22Rv1 (cell line): ENCODE results near the gene CHST13.
"Not testable (repeated sequence)": the region's sequence is repeated elsewhere in the genome, so short reads cannot be mapped to it uniquely, and the experiment has no call there.

Experiments
- H3K27ac ChIP-seq: fragments of 450-650 bp; 2 replicates; pipeline ENCODE4 v1.5.1; 2017
- CTCF ChIP-seq: fragments of 450-650 bp; IDR thresholded peaks from 2 replicates; pipeline ENCODE4 v1.5.1; 2017; ENCODE audit warnings: mild to moderate bottlenecking
- ZFX ChIP-seq: fragments of 450-650 bp; IDR thresholded peaks from 2 replicates; pipeline ENCODE4 v1.6.1; 2017; ENCODE audit warnings: antibody characterized with exemption, borderline replicate concordance

CHST13 gene

GRCh38 chr3:126528419-126528799 is 4.5 kb downstream of the CHST13 start:
- H3K27ac ChIP-seq = no peak overlapping the region
- no peak for TF ChIP-seq ZFX
- TF ChIP-seq CTCF = no peak

GRCh38 chr3:126528800-126529541 is 5.0 kb downstream of the CHST13 start:
- no peak for TF ChIP-seq CTCF
- H3K27ac ChIP-seq = no peak overlapping the region

GRCh38 chr3:126529585-126530170 is 5.7 kb downstream of the CHST13 start:
- H3K27ac ChIP-seq = no peak overlapping the region
- TF ChIP-seq CTCF = no peak
- TF ChIP-seq ZFX = no peak

- TF ChIP-seq ZFX (no peak), CTCF (no peak)
- H3K27ac ChIP-seq = no peak overlapping the region
Measured at GRCh38 chr3:126530171-126531050, 6.5 kb downstream of the CHST13 start.

- TF ChIP-seq CTCF = no peak
- no peak for TF ChIP-seq ZFX
- H3K27ac ChIP-seq = no peak overlapping the region
Measured at GRCh38 chr3:126531051-126531330, 7.0 kb downstream of the CHST13 start.

GRCh38 chr3:126533506-126533905 is 9.6 kb downstream of the CHST13 start:
- H3K27ac ChIP-seq = no peak overlapping the region
- TF ChIP-seq ZFX = no peak
- no peak for TF ChIP-seq CTCF

GRCh38 chr3:126534716-126535115 is 10.8 kb downstream of the CHST13 start:
- not testable (repeated sequence) for H3K27ac ChIP-seq
